Ishikawa (cell line): Measurements from ENCODE around the gene PDCD1.

Experiments used
- CEBPB ChIP-seq: IDR thresholded peaks from 2 replicates; pipeline ENCODE4 v1.6.1; 2012
- CREB1 ChIP-seq: IDR thresholded peaks from 2 replicates; pipeline ENCODE4 v1.6.1; 2012; ENCODE audit warnings: low read depth
- EGR1 ChIP-seq: IDR thresholded peaks from 2 replicates; pipeline ENCODE4 v1.6.1; 2012
- EP300 ChIP-seq: IDR thresholded peaks from 2 replicates; pipeline ENCODE4 v1.6.1; 2012; ENCODE audit warnings: borderline replicate concordance
- FOXM1 ChIP-seq: IDR thresholded peaks from 2 replicates; pipeline ENCODE4 v1.6.1; 2012; ENCODE audit warnings: low read depth, borderline replicate concordance
- NFIC ChIP-seq: IDR thresholded peaks from 2 replicates; pipeline ENCODE4 v1.6.1; 2012
- RAD21 ChIP-seq: IDR thresholded peaks from 2 replicates; pipeline ENCODE4 v1.6.1; 2012; ENCODE audit warnings: low read depth
- TAF1 ChIP-seq: IDR thresholded peaks from 2 replicates; pipeline ENCODE4 v1.6.1; 2012; ENCODE audit warnings: low read depth, mild to moderate bottlenecking
- TCF12 ChIP-seq: IDR thresholded peaks from 2 replicates; pipeline ENCODE4 v1.6.1; 2012; ENCODE audit warnings: low read depth
- TEAD4 ChIP-seq: IDR thresholded peaks from 2 replicates; pipeline ENCODE4 v1.6.1; 2012
- YY1 ChIP-seq: IDR thresholded peaks from 2 replicates; pipeline ENCODE4 v1.6.1; 2012; ENCODE audit warnings: low read depth
- ZBTB7A ChIP-seq: IDR thresholded peaks from 2 replicates; pipeline ENCODE4 v1.6.1; 2012; ENCODE audit warnings: low read depth
- TF ChIP-seq, protein P1 (sequence below): IDR thresholded peaks from 2 replicates; pipeline ENCODE4 v1.6.1; 2012
- TF ChIP-seq, protein P2 (sequence below): IDR thresholded peaks from 2 replicates; pipeline ENCODE4 v1.6.1; 2012; ENCODE audit warnings: low read depth, mild to moderate bottlenecking
- TF ChIP-seq, protein P3 (sequence below): IDR thresholded peaks from 2 replicates; pipeline ENCODE4 v1.6.1; 2012

The PDCD1 gene

DNA sequence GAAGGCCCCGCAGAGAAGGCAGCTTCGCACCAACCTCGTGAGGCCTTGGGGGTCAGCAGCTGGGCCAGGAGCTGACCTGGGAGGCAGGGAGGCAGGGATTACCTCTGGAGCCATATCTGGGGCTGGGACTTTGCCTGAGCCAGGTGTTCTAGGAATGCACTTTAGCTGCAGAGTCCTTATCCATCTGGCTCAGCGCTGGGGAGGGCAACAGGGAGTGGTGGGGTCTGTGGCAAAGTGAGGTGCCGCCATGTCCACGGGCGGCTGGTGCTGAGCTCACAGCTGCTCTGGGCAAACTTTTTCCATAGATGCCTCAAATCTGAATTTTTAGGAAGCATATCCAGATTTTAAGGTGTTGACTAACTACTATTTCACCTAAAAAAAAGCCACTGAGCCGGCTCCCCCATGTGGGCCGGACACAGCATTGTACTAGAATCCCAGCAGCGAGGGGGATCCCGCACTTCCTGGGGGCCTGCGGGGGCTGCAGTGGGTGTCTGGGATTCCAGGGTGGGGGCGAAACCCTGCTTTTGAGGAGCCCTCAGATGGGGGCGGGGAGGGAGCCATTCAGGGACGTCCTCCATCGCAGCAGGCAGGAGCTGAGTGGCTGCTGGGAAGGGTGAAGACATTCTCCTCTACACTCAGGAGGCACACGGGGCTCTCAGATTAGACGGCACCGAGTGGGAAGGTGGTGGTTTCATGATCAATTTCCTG lies 45.5 kb upstream of the PDCD1 start:
- TF ChIP-seq ZBTB7A: no peak
- no peak for TF ChIP-seq FOXM1
- TF ChIP-seq, protein P1, sequence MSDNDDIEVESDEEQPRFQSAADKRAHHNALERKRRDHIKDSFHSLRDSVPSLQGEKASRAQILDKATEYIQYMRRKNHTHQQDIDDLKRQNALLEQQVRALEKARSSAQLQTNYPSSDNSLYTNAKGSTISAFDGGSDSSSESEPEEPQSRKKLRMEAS: no peak
- TF ChIP-seq EGR1: no peak
- TF ChIP-seq, protein P2, sequence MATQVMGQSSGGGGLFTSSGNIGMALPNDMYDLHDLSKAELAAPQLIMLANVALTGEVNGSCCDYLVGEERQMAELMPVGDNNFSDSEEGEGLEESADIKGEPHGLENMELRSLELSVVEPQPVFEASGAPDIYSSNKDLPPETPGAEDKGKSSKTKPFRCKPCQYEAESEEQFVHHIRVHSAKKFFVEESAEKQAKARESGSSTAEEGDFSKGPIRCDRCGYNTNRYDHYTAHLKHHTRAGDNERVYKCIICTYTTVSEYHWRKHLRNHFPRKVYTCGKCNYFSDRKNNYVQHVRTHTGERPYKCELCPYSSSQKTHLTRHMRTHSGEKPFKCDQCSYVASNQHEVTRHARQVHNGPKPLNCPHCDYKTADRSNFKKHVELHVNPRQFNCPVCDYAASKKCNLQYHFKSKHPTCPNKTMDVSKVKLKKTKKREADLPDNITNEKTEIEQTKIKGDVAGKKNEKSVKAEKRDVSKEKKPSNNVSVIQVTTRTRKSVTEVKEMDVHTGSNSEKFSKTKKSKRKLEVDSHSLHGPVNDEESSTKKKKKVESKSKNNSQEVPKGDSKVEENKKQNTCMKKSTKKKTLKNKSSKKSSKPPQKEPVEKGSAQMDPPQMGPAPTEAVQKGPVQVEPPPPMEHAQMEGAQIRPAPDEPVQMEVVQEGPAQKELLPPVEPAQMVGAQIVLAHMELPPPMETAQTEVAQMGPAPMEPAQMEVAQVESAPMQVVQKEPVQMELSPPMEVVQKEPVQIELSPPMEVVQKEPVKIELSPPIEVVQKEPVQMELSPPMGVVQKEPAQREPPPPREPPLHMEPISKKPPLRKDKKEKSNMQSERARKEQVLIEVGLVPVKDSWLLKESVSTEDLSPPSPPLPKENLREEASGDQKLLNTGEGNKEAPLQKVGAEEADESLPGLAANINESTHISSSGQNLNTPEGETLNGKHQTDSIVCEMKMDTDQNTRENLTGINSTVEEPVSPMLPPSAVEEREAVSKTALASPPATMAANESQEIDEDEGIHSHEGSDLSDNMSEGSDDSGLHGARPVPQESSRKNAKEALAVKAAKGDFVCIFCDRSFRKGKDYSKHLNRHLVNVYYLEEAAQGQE: no peak

DNA sequence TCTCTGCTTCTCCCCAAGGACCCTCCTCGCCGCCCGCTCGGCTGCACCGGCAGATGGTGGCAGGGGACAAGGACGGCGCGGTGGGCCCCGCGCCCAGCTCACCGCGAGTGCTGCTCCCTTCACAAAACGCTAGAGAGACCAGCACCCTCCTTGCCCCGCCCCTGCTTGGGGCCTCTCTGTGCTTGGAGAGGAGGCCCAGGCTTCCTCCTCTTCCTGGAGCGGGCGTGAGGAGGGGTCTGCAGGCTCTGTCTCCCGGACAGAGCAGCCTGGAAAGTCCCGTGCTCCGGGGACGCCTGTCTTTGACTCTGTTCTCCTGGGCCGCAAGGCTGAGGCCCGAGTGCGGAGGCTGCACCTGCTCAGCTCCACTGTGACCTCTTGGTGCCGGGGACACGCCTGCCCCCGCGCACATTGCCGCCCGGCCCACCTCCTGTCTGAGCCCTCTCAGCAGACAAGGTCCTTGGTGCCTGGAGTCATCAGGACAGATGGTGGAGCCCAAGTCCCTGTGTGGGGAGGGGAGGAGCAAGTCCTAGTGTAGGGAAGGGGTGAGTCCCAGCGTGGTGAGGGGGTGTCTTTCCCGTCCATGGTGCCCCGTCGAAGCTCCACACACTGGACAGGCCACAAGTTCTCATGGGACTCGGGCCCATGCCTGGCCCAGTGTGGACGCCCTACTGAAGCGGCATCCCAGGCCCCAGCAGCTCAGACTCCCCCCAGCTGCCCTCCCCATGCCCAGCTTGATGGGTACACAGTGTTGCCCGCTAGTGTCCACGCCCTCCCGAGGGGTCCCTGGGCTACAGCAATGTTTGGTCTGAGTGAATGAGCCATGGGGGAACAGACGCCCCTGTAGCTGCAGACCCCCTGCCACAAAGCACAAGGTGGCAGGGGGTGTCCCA lies 44.7 kb upstream of the PDCD1 start:
- TF ChIP-seq NFIC: no peak
- TF ChIP-seq, protein P2: no peak
- no peak for TF ChIP-seq TAF1
- TF ChIP-seq, protein P3, sequence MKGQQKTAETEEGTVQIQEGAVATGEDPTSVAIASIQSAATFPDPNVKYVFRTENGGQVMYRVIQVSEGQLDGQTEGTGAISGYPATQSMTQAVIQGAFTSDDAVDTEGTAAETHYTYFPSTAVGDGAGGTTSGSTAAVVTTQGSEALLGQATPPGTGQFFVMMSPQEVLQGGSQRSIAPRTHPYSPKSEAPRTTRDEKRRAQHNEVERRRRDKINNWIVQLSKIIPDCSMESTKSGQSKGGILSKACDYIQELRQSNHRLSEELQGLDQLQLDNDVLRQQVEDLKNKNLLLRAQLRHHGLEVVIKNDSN: no peak
- TF ChIP-seq RAD21: no peak
- no peak for TF ChIP-seq TEAD4
- no peak for TF ChIP-seq EGR1
- TF ChIP-seq, protein P1: no peak
- TF ChIP-seq FOXM1: no peak

DNA sequence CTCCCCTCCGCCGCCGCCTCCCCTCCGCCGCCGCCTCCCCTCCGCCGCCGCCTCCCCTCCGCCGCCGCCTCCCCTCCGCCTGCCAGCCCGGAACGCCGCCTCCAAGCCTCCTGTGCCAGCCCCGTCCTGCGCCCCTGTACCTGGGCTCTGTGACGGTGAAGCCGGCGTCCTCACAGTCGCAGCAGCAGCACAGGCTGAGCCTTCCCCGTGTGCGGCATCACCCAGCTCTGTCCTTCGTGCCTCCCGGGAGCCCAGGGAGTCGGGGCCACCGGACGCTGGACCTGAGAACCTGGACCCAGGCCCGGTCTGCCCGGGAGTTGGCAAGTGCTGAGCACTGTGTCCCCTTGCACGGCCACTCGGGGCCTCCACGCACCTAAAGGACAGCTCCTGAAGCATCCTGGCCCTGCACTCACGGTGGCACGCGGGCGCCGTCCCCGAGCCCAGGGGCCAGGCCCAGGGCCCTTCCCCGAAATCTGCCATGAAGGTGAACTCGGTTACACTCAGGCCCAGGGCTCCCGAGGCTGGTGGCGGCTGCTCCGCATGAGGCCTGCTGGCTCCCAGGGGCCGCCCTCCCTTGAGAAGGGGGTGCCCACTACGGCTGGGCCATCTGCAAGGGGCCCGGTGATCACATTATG lies 43.8 kb upstream of the PDCD1 start:
- TF ChIP-seq, protein P1: no peak
- TF ChIP-seq TAF1 (no peak), FOXM1 (no peak), TCF12 (no peak), EP300 (no peak), TEAD4 (no peak), EGR1 (no peak), YY1 (no peak), ZBTB7A (no peak), RAD21 (no peak), CREB1 (no peak), CEBPB (no peak), NFIC (no peak)
- TF ChIP-seq, protein P2: no peak
- TF ChIP-seq, protein P3: no peak
